ENCODE data around the gene EYA2. TPM values are rescaled to one million over a fixed set of nuclear protein-coding genes. Genes with fewer than 3 reads are reported as not detected.

Gene EYA2
- total and polyA plus RNA-seq, 2 donors (not counting 3 experiments of a cell fraction or from before 2014, with no cell fraction given) = not detected

DNA sequence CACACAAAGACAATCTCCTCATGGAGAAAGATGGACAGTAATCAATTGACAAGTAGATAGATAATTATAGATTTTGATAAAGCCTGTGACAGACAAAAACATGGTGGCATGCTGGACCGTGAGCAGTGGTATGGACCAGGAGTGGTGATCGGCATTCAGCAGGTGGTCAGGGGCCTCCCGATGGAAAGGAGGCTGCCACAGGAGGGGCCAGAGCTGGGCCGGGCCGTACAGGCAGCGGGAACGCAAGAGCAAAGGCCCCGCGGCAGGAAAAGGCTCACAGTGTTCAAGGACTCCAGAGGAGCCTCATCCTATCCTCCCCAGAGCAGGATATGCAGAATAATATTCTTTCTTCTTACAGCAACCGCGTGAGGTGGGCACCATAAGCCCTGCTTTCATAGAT lies 123.7 kb downstream of the EYA2 start:
- Histone ChIP-seq H3K9ac (replicated peaks; ENCODE audit: extremely low read depth, insufficient read depth, low read length) (no peak overlapping the region), H3K4me3 (replicated peaks in 1 of 3; ENCODE audit: insufficient read depth in 1 of 3, low read depth in 1 of 3, low read length in 3 of 3) (no peak overlapping the region), H3K9me3 (replicated peaks; ENCODE audit: control insufficient read depth, insufficient read depth, low read length) (no peaks in the 10 kb centered on the region), H3K9me1 (replicated peaks; ENCODE audit: control insufficient read depth, extremely low read depth, insufficient read depth, low read length) (no peaks in the 10 kb centered on the region), H3K27me3 (ENCODE audit: control insufficient read depth in 2 of 2, insufficient read depth in 2 of 2, low read length in 2 of 2) (no peaks in the 10 kb centered on the region), H3K36me3 (ENCODE audit: control insufficient read depth in 2 of 2, extremely low read depth in 1 of 2, insufficient read depth in 2 of 2, low read length in 2 of 2) (no peaks in the 10 kb centered on the region), H3K4me1 (ENCODE audit: control insufficient read depth, extremely low read depth, insufficient read depth, low read length) (no peaks in the 10 kb centered on the region), H3K27ac (ENCODE audit: insufficient read depth, low read depth, low read length) (no peak overlapping the region), H3K79me2 (ENCODE audit: control insufficient read depth, insufficient read depth, low read length) (no peaks in the 10 kb centered on the region), H4K20me1 (replicated peaks; ENCODE audit: control insufficient read depth, extremely low read depth, insufficient read depth, low read length) (no peaks in the 10 kb centered on the region), H3K4me2 (ENCODE audit: insufficient read depth, low read length) (no peak overlapping the region), H2AFZ (ENCODE audit: low read depth, low read length) (no peak overlapping the region)
- dilution Hi-C loops (cut with MboI; ENCODE audit: extremely low pct_ligation_motif_present, low sequenced_read_pairs) = no loop called here
- BruUV-seq (replicated peaks) = no TSS peak
- ChIA-PET CTCF (no interaction called here), POLR2A (no interaction called here)
- DNase-seq (ENCODE audit: low read depth, low spot score) (no peak), FAIRE-seq (no peak)
- intact Hi-C loops (cut with micrococcal nuclease) = no loop called here
- no peak for TF ChIP-seq MYC (IDR thresholded peaks at IDR 0.05; ENCODE audit: low read depth, low read length)
- TF ChIP-seq, protein P1, sequence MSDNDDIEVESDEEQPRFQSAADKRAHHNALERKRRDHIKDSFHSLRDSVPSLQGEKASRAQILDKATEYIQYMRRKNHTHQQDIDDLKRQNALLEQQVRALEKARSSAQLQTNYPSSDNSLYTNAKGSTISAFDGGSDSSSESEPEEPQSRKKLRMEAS (IDR thresholded peaks at IDR 0.05; ENCODE audit: insufficient read depth, insufficient read length) = no peak
- TF ChIP-seq FOS (IDR thresholded peaks at IDR 0.05; ENCODE audit: borderline replicate concordance, insufficient read depth, low read length) = no peak
- TF ChIP-seq EZH2 (IDR thresholded peaks at IDR 0.05; ENCODE audit: borderline replicate concordance, low read depth, low read length, severe bottlenecking) = no peak
- no peak for TF ChIP-seq GATA2 (IDR thresholded peaks at IDR 0.05; ENCODE audit: insufficient read depth, insufficient read length, low read depth, low read length)
- TF ChIP-seq POLR2A (IDR thresholded peaks at IDR 0.05; ENCODE audit: low read depth, low read length) = no peak
- no peak for TF ChIP-seq JUN (IDR thresholded peaks at IDR 0.05; ENCODE audit: borderline replicate concordance, insufficient read depth, insufficient read length, low read depth)
- TF ChIP-seq, protein P2, sequence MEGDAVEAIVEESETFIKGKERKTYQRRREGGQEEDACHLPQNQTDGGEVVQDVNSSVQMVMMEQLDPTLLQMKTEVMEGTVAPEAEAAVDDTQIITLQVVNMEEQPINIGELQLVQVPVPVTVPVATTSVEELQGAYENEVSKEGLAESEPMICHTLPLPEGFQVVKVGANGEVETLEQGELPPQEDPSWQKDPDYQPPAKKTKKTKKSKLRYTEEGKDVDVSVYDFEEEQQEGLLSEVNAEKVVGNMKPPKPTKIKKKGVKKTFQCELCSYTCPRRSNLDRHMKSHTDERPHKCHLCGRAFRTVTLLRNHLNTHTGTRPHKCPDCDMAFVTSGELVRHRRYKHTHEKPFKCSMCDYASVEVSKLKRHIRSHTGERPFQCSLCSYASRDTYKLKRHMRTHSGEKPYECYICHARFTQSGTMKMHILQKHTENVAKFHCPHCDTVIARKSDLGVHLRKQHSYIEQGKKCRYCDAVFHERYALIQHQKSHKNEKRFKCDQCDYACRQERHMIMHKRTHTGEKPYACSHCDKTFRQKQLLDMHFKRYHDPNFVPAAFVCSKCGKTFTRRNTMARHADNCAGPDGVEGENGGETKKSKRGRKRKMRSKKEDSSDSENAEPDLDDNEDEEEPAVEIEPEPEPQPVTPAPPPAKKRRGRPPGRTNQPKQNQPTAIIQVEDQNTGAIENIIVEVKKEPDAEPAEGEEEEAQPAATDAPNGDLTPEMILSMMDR (IDR thresholded peaks at IDR 0.05; ENCODE audit: extremely low read depth in 1 of 2, insufficient read depth in 1 of 2, low read depth in 1 of 2, low read length in 2 of 2) = no peak
- no peak for TF ChIP-seq POLR2AphosphoS5 (IDR thresholded peaks at IDR 0.05; ENCODE audit: insufficient read depth, low read depth, low read length)

Measured in endothelial cell of umbilical vein (primary cell).